ENCODE results near the gene UXT. TPM values are rescaled to one million over a fixed set of nuclear protein-coding genes. Genes with fewer than 3 reads are reported as not detected.

Gene UXT
- polyA plus RNA-seq, 1 donor (not counting 4 experiments of a cell fraction or from before 2014, with no cell fraction given): 87.4 TPM

DNA sequence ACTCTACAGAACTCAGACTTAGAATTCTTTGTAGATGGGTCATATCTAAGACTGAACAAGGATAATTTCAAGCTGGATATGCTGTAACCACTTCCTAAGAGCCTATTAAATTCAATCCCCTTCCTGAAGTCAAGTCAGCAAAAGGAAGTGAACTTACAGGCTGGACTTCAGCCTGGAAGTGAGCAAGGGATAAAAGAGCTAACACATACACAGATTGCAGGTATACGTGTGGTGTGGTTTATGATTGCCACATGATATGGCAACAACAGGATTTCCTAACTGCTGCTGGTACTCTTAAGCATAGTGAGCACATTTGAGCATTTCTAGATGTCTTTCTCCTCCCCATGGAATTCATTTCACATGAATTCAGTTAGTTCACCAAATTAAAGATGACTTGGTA is 38.2 kb upstream of the UXT start:
- H3K9me3 ChIP-seq (ENCODE audit: control insufficient read depth, low read depth, low read length): no peaks in the 10 kb centered on the region
- no peaks in the 10 kb centered on the region for H3K9me1 ChIP-seq (ENCODE audit: control insufficient read depth, extremely low read depth, insufficient read depth, low read length)
- DNase-seq (ENCODE audit: low read depth, low spot score) (no peak), FAIRE-seq (no peak)
- no peak overlapping the region for H3K9ac ChIP-seq (ENCODE audit: control insufficient read depth, extremely low read depth, insufficient read depth, low read length)
- no peaks in the 10 kb centered on the region for H3K4me1 ChIP-seq (ENCODE audit: control insufficient read depth, extremely low read depth, insufficient read depth, low read length)
- no peak overlapping the region for H3K27ac ChIP-seq (ENCODE audit: control insufficient read depth, insufficient read depth, low read length)
- dilution Hi-C loops (cut with MboI; ENCODE audit: extremely low pct_ligation_motif_present, low sequenced_read_pairs): no loop called here
- H4K20me1 ChIP-seq (ENCODE audit: control insufficient read depth, extremely low read depth, insufficient read depth, low read length): no peaks in the 10 kb centered on the region
- no peaks in the 10 kb centered on the region for H3K27me3 ChIP-seq (ENCODE audit: control insufficient read depth, extremely low read depth, insufficient read depth, low read length)
- H3K4me2 ChIP-seq (ENCODE audit: control insufficient read depth, extremely low read depth, insufficient read depth, low read depth, low read length): no peak overlapping the region
- no peaks in the 10 kb centered on the region for H3K36me3 ChIP-seq (ENCODE audit: control insufficient read depth in 2 of 2, extremely low read depth in 1 of 2, insufficient read depth in 2 of 2, low read length in 2 of 2)
- TF ChIP-seq EZH2 (IDR thresholded peaks at IDR 0.05; ENCODE audit: low read length): no peak
- no peaks in the 10 kb centered on the region for H3K79me2 ChIP-seq (ENCODE audit: control insufficient read depth, insufficient read depth, low read length)
- no peak overlapping the region for H2AFZ ChIP-seq (ENCODE audit: control insufficient read depth, low read length)
- H3K4me3 ChIP-seq (ENCODE audit: control insufficient read depth in 2 of 3, extremely low read depth in 1 of 3, insufficient read depth in 2 of 3, low read depth in 1 of 3, low read length in 3 of 3): no peak overlapping the region

DNA sequence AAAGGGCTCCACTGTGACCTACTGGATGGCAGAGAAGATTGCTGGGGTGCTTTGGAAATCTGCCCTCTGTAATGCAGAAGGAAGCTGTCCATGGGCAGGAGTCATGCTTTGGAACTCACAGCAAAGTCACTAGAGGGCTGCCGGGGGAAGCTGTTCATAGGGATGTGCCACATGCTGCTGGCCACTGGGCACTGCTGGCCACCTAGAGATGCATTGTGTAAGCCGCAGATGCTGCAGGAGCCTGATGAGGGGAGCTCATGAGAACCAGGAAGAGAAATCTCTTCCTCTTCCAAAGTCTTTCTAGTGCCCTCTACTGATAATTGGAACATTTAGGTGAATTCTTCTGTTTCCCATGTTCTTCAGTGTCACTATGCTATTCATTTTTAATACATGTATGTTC is 31.2 kb upstream of the UXT start:
- H3K9me1 ChIP-seq (ENCODE audit: control insufficient read depth, extremely low read depth, insufficient read depth, low read length): no peaks in the 10 kb centered on the region
- TF ChIP-seq EZH2 (IDR thresholded peaks at IDR 0.05; ENCODE audit: low read length): no peak
- TF ChIP-seq, protein P1, sequence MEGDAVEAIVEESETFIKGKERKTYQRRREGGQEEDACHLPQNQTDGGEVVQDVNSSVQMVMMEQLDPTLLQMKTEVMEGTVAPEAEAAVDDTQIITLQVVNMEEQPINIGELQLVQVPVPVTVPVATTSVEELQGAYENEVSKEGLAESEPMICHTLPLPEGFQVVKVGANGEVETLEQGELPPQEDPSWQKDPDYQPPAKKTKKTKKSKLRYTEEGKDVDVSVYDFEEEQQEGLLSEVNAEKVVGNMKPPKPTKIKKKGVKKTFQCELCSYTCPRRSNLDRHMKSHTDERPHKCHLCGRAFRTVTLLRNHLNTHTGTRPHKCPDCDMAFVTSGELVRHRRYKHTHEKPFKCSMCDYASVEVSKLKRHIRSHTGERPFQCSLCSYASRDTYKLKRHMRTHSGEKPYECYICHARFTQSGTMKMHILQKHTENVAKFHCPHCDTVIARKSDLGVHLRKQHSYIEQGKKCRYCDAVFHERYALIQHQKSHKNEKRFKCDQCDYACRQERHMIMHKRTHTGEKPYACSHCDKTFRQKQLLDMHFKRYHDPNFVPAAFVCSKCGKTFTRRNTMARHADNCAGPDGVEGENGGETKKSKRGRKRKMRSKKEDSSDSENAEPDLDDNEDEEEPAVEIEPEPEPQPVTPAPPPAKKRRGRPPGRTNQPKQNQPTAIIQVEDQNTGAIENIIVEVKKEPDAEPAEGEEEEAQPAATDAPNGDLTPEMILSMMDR (optimal IDR thresholded peaks at IDR 0.05 in 1 of 3, IDR thresholded peaks at IDR 0.05 in 1 of 3, conservative IDR thresholded peaks at IDR 0.05 in 1 of 3; ENCODE audit: extremely low read depth in 1 of 3, insufficient read depth in 2 of 3, low read length in 3 of 3): no peak
- FAIRE-seq (no peak), DNase-seq (ENCODE audit: low read depth, low spot score) (no peak)
- dilution Hi-C loops (cut with MboI; ENCODE audit: extremely low pct_ligation_motif_present, low sequenced_read_pairs): no loop called here
- no peak overlapping the region for H2AFZ ChIP-seq (ENCODE audit: control insufficient read depth, low read length)
- no peaks in the 10 kb centered on the region for H3K79me2 ChIP-seq (ENCODE audit: control insufficient read depth, insufficient read depth, low read length)
- no peak overlapping the region for H3K4me2 ChIP-seq (ENCODE audit: control insufficient read depth, extremely low read depth, insufficient read depth, low read depth, low read length)
- H3K27ac ChIP-seq (ENCODE audit: control insufficient read depth, insufficient read depth, low read length): no peak overlapping the region
- peaks cover 2% of the 10 kb centered on the region for H3K9me3 ChIP-seq (ENCODE audit: control insufficient read depth, low read depth, low read length)
- H3K4me1 ChIP-seq (ENCODE audit: control insufficient read depth, extremely low read depth, insufficient read depth, low read length): no peaks in the 10 kb centered on the region
- no peak overlapping the region for H3K4me3 ChIP-seq (ENCODE audit: control insufficient read depth in 2 of 3, extremely low read depth in 1 of 3, insufficient read depth in 2 of 3, low read depth in 1 of 3, low read length in 3 of 3)
- no peaks in the 10 kb centered on the region for H3K36me3 ChIP-seq (ENCODE audit: control insufficient read depth in 2 of 2, extremely low read depth in 1 of 2, insufficient read depth in 2 of 2, low read length in 2 of 2)
- H3K27me3 ChIP-seq (ENCODE audit: control insufficient read depth, extremely low read depth, insufficient read depth, low read length): no peaks in the 10 kb centered on the region
- H3K9ac ChIP-seq (ENCODE audit: control insufficient read depth, extremely low read depth, insufficient read depth, low read length): no peak overlapping the region
- H4K20me1 ChIP-seq (ENCODE audit: control insufficient read depth, extremely low read depth, insufficient read depth, low read length): no peaks in the 10 kb centered on the region

DNA sequence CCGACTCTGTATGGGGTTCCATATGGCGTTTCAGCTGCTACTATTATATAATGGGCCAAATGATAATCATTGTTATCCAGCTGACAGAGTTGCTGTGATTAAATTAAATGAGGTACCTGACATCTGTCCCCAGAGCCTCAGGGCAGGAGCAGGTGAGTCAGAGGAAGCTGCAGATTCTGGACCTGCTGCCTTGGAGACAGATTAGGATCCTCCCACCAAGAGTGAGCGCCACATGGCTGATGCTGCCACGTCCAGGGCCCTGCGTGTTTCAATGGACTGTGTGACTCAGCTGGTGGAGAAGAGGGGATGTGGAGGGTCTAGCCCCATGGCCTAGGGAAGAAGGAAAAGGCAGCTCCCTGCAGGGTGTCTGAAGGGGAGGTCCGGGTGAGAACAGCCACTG is 28.3 kb upstream of the UXT start:
- H3K27ac ChIP-seq (ENCODE audit: control insufficient read depth, insufficient read depth, low read length): no peak overlapping the region
- no peaks in the 10 kb centered on the region for H3K79me2 ChIP-seq (ENCODE audit: control insufficient read depth, insufficient read depth, low read length)
- dilution Hi-C loops (cut with MboI; ENCODE audit: extremely low pct_ligation_motif_present, low sequenced_read_pairs): no loop called here
- DNase-seq (ENCODE audit: low read depth, low spot score): no peak
- no peaks in the 10 kb centered on the region for H3K9me1 ChIP-seq (ENCODE audit: control insufficient read depth, extremely low read depth, insufficient read depth, low read length)
- peaks cover 2% of the 10 kb centered on the region for H3K9me3 ChIP-seq (ENCODE audit: control insufficient read depth, low read depth, low read length)
- H3K27me3 ChIP-seq (ENCODE audit: control insufficient read depth, extremely low read depth, insufficient read depth, low read length): no peaks in the 10 kb centered on the region
- no peak overlapping the region for H3K4me3 ChIP-seq (ENCODE audit: control insufficient read depth in 2 of 3, extremely low read depth in 1 of 3, insufficient read depth in 2 of 3, low read depth in 1 of 3, low read length in 3 of 3)
- no peaks in the 10 kb centered on the region for H4K20me1 ChIP-seq (ENCODE audit: control insufficient read depth, extremely low read depth, insufficient read depth, low read length)
- no peaks in the 10 kb centered on the region for H3K36me3 ChIP-seq (ENCODE audit: control insufficient read depth in 2 of 2, extremely low read depth in 1 of 2, insufficient read depth in 2 of 2, low read length in 2 of 2)
- no peak overlapping the region for H3K9ac ChIP-seq (ENCODE audit: control insufficient read depth, extremely low read depth, insufficient read depth, low read length)
- TF ChIP-seq, protein P1 (optimal IDR thresholded peaks at IDR 0.05 in 1 of 3, IDR thresholded peaks at IDR 0.05 in 1 of 3, conservative IDR thresholded peaks at IDR 0.05 in 1 of 3; ENCODE audit: extremely low read depth in 1 of 3, insufficient read depth in 2 of 3, low read length in 3 of 3): no peak
- TF ChIP-seq EZH2 (IDR thresholded peaks at IDR 0.05; ENCODE audit: low read length): no peak
- no peak overlapping the region for H3K4me2 ChIP-seq (ENCODE audit: control insufficient read depth, extremely low read depth, insufficient read depth, low read depth, low read length)
- H2AFZ ChIP-seq (ENCODE audit: control insufficient read depth, low read length): no peak overlapping the region
- H3K4me1 ChIP-seq (ENCODE audit: control insufficient read depth, extremely low read depth, insufficient read depth, low read length): no peaks in the 10 kb centered on the region
- FAIRE-seq: no peak
